ENCODE data around the gene TBX1. TPM values are rescaled to one million over a fixed set of nuclear protein-coding genes. Genes with fewer than 3 reads are reported as not detected.
A peak's percentile ranks its signal among the peaks of the same experiment; 100 is the strongest.

Gene TBX1
- total and polyA plus RNA-seq, 2 experiments from 2014 or later, result 0.07 TPM; not detected in 1

DNA sequence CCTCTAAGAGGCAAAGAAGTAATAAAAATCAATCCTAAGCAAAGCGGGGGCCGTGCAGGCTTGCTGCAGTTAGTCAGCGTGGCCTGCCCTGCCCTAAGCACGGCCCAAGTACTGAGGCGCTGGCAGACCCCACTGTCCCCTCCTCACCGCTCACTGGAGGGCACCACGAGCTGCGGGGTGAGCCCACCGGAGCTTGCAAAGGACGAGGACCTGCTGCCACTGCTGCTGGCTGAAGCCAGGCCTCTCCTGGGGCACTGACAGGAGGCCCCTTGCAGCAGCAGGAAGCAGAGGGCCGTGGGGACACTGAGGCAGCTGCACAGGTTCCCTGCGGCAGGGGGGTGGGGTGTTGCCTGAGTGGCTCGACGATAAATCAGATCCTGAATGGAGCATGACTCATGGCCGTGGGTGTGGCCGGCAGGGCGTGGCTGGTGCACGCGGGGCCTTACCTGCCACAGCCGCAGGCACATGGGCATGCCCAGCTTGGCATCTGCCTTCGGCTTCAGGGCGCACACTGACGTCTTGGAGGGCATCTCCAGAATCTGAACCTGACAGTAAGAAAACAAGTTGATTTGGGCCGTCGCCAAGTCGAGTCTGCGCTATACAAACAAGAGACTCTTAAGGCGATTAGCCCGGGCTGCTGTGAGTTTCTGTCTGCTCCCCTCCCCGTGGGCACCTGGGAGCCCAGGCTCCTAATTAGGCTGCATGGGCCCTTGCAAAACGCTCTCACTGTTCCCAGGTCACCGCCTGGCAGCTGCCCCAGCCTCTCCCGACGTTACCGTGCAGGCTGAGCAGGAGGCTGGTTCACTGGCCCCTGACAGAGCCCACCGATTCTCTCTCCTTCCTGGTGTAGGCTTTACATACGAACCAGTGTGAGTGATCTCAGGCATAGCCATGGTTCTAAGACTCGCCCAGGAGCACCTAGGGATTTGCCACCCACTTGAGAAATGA, 45.9 kb downstream of the TBX1 start:
- H3K4me1 ChIP-seq (ENCODE audit: insufficient read depth), result no peaks in the 10 kb centered on the region
- TF ChIP-seq, protein P1, sequence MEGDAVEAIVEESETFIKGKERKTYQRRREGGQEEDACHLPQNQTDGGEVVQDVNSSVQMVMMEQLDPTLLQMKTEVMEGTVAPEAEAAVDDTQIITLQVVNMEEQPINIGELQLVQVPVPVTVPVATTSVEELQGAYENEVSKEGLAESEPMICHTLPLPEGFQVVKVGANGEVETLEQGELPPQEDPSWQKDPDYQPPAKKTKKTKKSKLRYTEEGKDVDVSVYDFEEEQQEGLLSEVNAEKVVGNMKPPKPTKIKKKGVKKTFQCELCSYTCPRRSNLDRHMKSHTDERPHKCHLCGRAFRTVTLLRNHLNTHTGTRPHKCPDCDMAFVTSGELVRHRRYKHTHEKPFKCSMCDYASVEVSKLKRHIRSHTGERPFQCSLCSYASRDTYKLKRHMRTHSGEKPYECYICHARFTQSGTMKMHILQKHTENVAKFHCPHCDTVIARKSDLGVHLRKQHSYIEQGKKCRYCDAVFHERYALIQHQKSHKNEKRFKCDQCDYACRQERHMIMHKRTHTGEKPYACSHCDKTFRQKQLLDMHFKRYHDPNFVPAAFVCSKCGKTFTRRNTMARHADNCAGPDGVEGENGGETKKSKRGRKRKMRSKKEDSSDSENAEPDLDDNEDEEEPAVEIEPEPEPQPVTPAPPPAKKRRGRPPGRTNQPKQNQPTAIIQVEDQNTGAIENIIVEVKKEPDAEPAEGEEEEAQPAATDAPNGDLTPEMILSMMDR (IDR thresholded peaks at IDR 0.05; ENCODE audit: poor library complexity), result no peak
- no peak for TF ChIP-seq EZH2 (IDR thresholded peaks at IDR 0.05; ENCODE audit: borderline replicate concordance)
- TF ChIP-seq EZH2phosphoT487 (IDR thresholded peaks at IDR 0.05; ENCODE audit: low read depth, severe bottlenecking, unreplicated experiment), result no peak
- DNase-seq (ENCODE audit: low spot score), result peak; percentile 16
- no peaks in the 10 kb centered on the region for H3K9me2 ChIP-seq (replicated peaks; ENCODE audit: insufficient read depth)
- H2AFZ ChIP-seq, result no peak overlapping the region
- no peaks in the 10 kb centered on the region for H3K36me3 ChIP-seq (replicated peaks; ENCODE audit: insufficient read depth, low read depth)
- 79% methylated on average over 37 of the region's 38 CpGs for WGBS (ENCODE audit: low lambda C conversion rate, missing lambda C conversion rate)
- no peak overlapping the region for H3K4me3 ChIP-seq
- no peak overlapping the region for H3K4me2 ChIP-seq
- no peak overlapping the region for H3K27ac ChIP-seq
- H3K79me2 ChIP-seq, result no peaks in the 10 kb centered on the region
- no peaks in the 10 kb centered on the region for H3K9me3 ChIP-seq (ENCODE audit: low read depth)
- H4K20me1 ChIP-seq (ENCODE audit: insufficient read depth, poor library complexity, severe bottlenecking), result no peaks in the 10 kb centered on the region
- no peaks in the 10 kb centered on the region for H3K27me3 ChIP-seq

DNA sequence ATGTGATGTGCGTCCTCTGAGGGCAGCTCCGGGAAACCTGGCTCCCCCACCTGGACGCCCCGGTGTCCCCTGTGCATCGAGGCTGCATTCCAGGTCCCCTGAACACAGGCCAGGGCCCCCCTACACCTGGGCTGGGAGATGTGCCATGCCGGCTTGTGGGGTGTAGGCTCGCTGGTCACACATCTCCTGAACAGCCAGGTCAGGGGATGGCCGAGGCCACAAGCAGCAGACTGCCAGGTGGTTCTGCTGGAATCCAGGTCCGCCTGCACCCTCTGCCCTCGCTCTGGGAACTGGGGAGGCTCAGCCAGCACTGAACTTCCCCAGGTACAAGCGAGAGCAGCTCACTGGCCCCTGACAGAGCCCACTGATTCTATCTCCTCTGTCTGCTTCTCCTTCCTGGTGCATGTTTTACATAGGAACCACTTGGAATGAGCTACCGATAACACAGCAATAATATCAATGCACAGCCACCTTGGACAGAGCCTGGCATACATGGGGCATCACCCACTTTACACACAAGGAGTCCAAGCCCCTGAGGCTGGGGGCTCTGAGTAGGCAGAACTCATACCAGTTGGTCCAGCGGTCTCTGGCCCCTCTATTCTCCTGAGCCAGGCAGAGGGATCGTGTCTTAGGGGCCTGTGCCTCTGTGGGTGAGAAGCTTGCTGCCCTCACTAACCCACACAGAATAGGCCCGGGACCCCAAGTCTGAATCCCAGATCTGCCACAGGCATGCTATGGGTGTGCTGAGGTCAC, 46.8 kb downstream of the TBX1 start:
- no peak overlapping the region for H3K27ac ChIP-seq
- H3K9me3 ChIP-seq (ENCODE audit: low read depth), result no peaks in the 10 kb centered on the region
- H3K4me2 ChIP-seq, result no peak overlapping the region
- peak; percentile 3 for DNase-seq (ENCODE audit: low spot score)
- no peaks in the 10 kb centered on the region for H3K79me2 ChIP-seq
- H4K20me1 ChIP-seq (ENCODE audit: insufficient read depth, poor library complexity, severe bottlenecking), result no peaks in the 10 kb centered on the region
- no peak overlapping the region for H2AFZ ChIP-seq
- no peak overlapping the region for H3K4me3 ChIP-seq
- H3K36me3 ChIP-seq (replicated peaks; ENCODE audit: insufficient read depth, low read depth), result no peaks in the 10 kb centered on the region
- H3K4me1 ChIP-seq (ENCODE audit: insufficient read depth), result no peaks in the 10 kb centered on the region
- TF ChIP-seq EZH2 (IDR thresholded peaks at IDR 0.05; ENCODE audit: borderline replicate concordance), result no peak
- TF ChIP-seq, protein P1 (IDR thresholded peaks at IDR 0.05; ENCODE audit: poor library complexity), result no peak
- no peak for TF ChIP-seq EZH2phosphoT487 (IDR thresholded peaks at IDR 0.05; ENCODE audit: low read depth, severe bottlenecking, unreplicated experiment)
- WGBS (ENCODE audit: low lambda C conversion rate, missing lambda C conversion rate), result 95% methylated on average over 15 of the region's 15 CpGs
- no peaks in the 10 kb centered on the region for H3K9me2 ChIP-seq (replicated peaks; ENCODE audit: insufficient read depth)
- H3K27me3 ChIP-seq, result no peaks in the 10 kb centered on the region

DNA sequence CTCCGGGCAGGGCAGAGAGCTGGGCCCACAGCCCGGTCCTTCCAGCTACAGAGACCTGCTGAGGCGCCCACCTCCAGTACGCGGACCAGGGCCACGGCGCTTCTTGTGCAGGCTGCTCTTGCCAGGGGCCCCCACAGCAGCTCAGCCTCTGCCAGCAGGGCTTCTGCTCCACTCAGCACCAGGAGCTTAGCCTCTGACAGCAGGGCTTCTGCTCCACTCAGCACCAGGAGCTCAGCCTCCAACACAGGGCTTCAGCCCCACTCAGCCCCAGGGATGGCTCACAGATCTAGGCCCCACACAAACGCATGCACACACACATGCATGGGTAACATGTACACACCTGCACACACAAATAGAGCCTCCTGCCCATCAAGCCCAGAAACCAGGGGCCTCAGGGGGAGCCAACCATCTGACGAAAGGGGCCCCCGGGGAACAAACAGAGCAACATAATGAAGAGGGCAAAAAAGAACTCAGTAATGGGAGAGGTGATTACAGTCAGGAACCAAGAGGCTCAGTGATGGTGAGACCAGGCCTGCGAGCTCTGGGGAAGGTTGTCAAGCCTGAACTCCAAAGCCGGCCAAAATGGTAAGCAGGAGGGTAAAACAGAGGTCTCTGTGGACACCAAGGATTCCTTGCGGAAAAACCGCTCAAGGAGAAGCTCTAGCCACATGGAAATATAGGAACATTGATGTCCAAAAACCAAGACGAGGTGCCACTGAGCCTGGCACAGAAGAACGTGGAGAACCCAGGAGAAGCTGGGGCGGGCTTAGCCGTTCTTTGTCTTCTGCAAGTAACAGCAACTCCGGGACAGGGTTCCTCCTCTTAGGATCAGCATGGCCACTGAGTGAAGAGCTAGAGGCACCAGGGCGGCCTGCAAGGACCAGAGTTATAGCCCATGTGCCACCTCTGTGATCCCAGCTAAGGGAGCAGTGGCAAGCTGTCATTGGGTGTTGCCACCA, 47.6 kb downstream of the TBX1 start:
- Histone ChIP-seq H4K20me1 (ENCODE audit: insufficient read depth, poor library complexity, severe bottlenecking) (no peaks in the 10 kb centered on the region), H3K4me3 (no peak overlapping the region), H3K9me2 (replicated peaks; ENCODE audit: insufficient read depth) (no peaks in the 10 kb centered on the region), H3K36me3 (replicated peaks; ENCODE audit: insufficient read depth, low read depth) (no peaks in the 10 kb centered on the region), H2AFZ (no peak overlapping the region), H3K4me1 (ENCODE audit: insufficient read depth) (no peaks in the 10 kb centered on the region), H3K9me3 (ENCODE audit: low read depth) (no peaks in the 10 kb centered on the region), H3K4me2 (no peak overlapping the region), H3K79me2 (no peaks in the 10 kb centered on the region), H3K27ac (no peak overlapping the region), H3K27me3 (no peaks in the 10 kb centered on the region)
- WGBS (ENCODE audit: low lambda C conversion rate, missing lambda C conversion rate), result 95% methylated on average over 20 of the region's 20 CpGs
- TF ChIP-seq EZH2phosphoT487 (IDR thresholded peaks at IDR 0.05; ENCODE audit: low read depth, severe bottlenecking, unreplicated experiment), result no peak
- DNase-seq (ENCODE audit: low spot score), result peak; percentile 2

Measured in hepatocyte (in vitro differentiated cells).